NCI-H1092 treated with DMSO at 0.1 percent for 48 hours (cell line): Measurements from ENCODE around the gene LAX1.

Source experiments
- DNase-seq: peaks from one replicate; lab custom pipeline; 2025; lab: John Stamatoyannopoulos, UW

LAX1 gene

GRCh38 chr1:203813581-203814341, 48.8 kb downstream of the LAX1 start:
- no peak for DNase-seq

- DNase-seq: no peak
Observed at GRCh38 chr1:203818399-203818798, 53.4 kb downstream of the LAX1 start.

GRCh38 chr1:203823306-203823705, 58.3 kb downstream of the LAX1 start:
- no peak for DNase-seq
